Right cardiac atrium (tissue), 5 donors: ENCODE data around the gene DGKG. TPM values are rescaled to one million over a fixed set of nuclear protein-coding genes. Genes with fewer than 3 reads are reported as not detected.
A peak's percentile ranks its signal among the peaks of the same experiment; 100 is the strongest.

Experiments
- ATAC-seq, 2 donors: fragments of 200-7000 bp; cut with Tn5 transposase; one replicate each; pipeline versions ENCODE4 v1.8.0 to v1.9.1; 2020; ENCODE audit warnings: moderate library complexity in 2 of 2, mild to moderate bottlenecking in 1 of 2
- DNase-seq, 3 donors: peaks; one replicate each; pipeline ENCODE4 v3.0.0-alpha.2; 2020
- H3K27ac ChIP-seq: one replicate; pipeline ENCODE4 v1.5.1; 2013; ENCODE audit warnings: mild to moderate bottlenecking, low read length, control low read depth, moderate library complexity
- H3K27me3 ChIP-seq: one replicate; pipeline ENCODE4 v1.6.1; 2013; ENCODE audit not compliant: control insufficient read depth, insufficient read depth
- H3K4me1 ChIP-seq: one replicate; pipeline ENCODE4 v1.6.1; 2013; ENCODE audit warnings: low read length; ENCODE audit not compliant: control insufficient read depth, insufficient read depth
- H3K4me3 ChIP-seq: one replicate; pipeline ENCODE4 v1.5.1; 2013; ENCODE audit warnings: low read length, control low read depth
- H3K9me3 ChIP-seq: one replicate; pipeline ENCODE4 v1.6.1; 2013; ENCODE audit warnings: low read length; ENCODE audit not compliant: control insufficient read depth
- WGBS: extraction: QIAGEN DNeasy Blood & Tissue Kit; methylation state at CpG from one replicate; pipeline ENCODE4 v1.1.7; 2013; 5-methylcytosine and 5-hydroxymethylcytosine counted together
- intact Hi-C, 4 donors: fragments of 100-400 bp; cut with DNase I; formaldehyde crosslinking; loops; one replicate each; pipeline versions ENCODE4 v1.11.0 to v1.14.0; 2022 to 2023
- polyA plus RNA-seq: library from polyadenylated mRNA; stranded (reverse); fragments of 200-250 nt; gene quantifications from one replicate; pipeline ENCODE4 v1.2.3, GENCODE V29; 2013
- total RNA-seq, 4 donors: library from RNA; stranded (reverse); fragmentation: NEBNext Ultra II Directional; extraction: Animal tissue kit (Norgen Biotek cat#: 25700); gene quantifications; one replicate each; pipeline ENCODE4 v1.2.1, GENCODE V29; 2021
- donor health status: healthy with polysubstance abuse.
- donor health status: DM: no; HTN: yes; CAD: no.
- donor health status: DM: no; HTN: no; CAD: no.
- donor health status: DM: no; HTN: yes; CAD: no; lungs with severe emphysema.
- donor health status: DM: yes; HTN: yes; CAD: no.

The DGKG gene
- total and polyA plus RNA-seq, 5 donors, result 4.5 to 23.6 (median 16.2) TPM

DNA sequence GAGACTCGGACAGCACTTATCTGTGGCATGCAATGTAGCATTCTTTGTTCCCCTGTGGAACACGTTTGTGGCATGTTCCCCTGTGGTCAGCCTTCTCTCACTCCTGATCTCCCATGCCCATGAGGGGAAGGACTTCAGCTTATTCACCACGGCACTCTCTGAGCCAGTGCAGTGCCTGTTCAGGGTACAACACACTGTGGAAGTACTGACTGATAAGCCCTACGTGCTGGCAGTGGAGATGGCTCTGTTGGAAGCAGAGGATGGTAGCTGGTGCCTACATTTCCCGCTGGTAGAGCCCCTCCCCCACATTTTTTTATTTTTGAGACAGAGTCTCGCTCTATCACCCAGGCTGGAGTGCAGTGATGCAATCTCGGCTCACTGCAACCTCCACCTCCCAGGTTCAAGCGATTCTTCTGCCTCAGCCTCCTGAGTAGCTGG, 209.7 kb downstream of the DGKG start:
- H3K4me1 ChIP-seq, result peaks cover 2% of the 10 kb centered on the region
- DNase-seq (no peak), ATAC-seq (peak in 1 of 2 donors; percentile 24)
- 58% methylated on average over 8 of the region's 8 CpGs for WGBS
- no peak overlapping the region for H3K4me3 ChIP-seq
- H3K27ac ChIP-seq, result no peak overlapping the region
- intact Hi-C loops, result no loop called here
- H3K9me3 ChIP-seq, result no peaks in the 10 kb centered on the region
- no peaks in the 10 kb centered on the region for H3K27me3 ChIP-seq

DNA sequence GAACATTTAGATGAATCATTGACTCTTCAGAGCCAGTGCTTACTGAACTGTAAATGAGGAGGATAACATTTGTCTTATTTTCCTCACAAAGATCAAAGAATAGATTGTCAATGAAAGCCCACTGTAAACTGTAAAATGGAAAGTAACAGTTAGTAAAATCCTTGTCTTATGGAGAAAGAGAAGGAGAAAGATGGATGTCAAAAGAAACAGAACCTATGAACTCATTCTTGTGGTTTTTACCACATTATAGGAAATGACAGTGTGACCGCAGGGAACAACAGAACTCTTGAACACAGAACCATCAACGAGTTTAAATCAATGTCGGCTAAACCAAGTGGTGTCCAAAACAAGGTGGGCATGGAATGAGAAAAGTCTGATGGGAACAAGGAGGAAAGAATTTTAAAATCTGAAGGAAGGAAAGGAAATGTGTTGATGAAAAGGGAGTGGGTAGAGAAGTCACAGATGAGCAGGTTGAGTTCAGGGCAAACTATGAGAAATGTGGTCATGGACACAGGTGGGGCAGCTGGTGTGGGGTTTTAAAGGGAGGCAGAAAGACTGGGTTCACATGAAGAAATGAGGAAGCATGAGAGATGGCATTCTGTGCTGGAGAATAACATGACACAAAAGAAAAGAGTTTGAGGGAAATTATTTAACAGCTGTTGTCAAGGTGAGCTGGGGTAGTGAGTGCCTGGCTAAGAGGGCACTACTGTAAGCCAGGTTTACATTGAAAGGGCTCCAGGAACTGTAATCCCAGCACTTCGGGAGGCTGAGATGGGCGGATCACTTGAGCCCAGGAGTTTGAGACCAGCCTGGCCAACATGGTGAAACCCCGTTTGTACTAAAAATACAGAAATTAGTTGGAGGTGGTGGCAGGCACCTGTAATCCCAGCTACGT, 210.7 kb downstream of the DGKG start:
- 81% methylated on average over 7 of the region's 7 CpGs for WGBS

DNA sequence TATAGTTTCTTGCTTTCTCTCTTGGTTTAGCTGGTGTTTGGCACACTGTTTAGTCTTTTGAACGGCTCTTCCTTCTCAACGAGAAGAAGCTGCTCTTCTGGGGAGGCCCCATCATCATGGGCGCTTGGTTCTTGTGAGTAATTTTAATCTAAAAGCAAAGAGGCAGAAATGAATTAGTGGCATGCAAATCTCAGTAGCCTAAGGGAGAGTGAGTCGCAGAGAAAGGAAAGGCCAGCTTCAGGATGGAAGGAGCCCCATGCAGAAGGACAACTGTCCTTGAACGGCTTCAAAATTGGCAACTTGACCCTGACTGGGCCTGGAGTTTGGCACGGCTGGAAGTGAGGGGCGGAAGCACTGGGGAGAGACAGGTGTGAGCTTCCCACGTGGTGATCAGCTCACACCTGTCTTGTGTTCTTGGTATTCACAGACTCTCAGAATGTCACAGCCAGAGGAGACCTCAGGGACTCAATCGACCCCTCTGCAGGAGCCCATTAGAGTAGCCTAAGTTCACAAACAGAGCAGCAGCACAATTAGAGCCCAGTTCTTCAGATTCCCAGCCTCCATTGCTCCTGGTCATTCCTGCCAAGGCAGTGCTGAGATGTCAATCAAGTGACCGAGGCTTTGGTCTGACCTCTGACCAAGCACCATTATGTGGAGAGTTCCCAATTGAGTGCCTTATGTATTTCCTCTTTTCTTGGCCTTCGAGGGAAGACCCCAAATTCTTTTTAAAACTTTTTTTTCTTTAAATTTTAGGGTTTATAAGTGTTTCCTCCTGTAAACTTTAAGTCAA, 211.8 kb downstream of the DGKG start:
- intact Hi-C loops, result no loop called here
- no peak for DNase-seq
- Histone ChIP-seq H3K27me3 (no peaks in the 10 kb centered on the region), H3K4me1 (peaks cover 2% of the 10 kb centered on the region), H3K27ac (no peak overlapping the region), H3K4me3 (no peak overlapping the region), H3K9me3 (no peaks in the 10 kb centered on the region)
- 73% methylated on average over 11 of the region's 11 CpGs for WGBS
- no peak for ATAC-seq

More for the DNA sequence above, 210.7 kb downstream of the DGKG start:
- intact Hi-C loops, result no loop called here
- no peaks in the 10 kb centered on the region for H3K27me3 ChIP-seq
- H3K27ac ChIP-seq, result no peak overlapping the region
- no peaks in the 10 kb centered on the region for H3K9me3 ChIP-seq
- DNase-seq (no peak), ATAC-seq (no peak)
- peaks cover 2% of the 10 kb centered on the region for H3K4me1 ChIP-seq
- no peak overlapping the region for H3K4me3 ChIP-seq

DNA sequence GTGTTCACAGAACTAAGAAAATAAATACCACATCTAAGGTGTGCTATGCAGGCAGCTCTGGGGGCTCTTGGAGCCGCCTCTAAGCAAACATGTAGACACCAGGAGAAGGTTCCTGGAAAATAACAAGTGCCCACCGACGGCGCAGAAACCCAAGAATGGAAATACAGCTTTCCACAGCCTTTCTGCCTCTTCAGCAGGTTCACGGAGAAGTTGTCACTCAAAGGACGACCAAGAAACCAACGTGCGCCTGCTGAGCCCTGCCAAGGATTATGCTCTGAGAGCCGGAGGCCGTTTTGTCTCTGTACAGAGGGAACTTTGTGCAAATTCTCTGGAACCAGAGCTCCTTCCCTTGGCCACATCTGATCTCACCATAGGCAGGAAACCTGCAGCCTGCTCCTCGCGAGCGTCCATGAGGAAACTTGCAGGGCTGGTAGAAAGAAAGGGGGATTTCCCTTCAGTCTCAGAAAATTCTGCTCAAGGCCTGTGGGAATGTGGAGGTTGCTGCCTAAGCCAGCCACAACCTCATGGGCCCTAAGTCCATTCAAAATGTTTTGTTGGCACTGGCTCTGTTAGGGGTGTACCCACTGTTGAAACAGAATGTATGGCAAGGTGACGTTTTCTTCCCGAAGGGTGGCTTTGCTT, 212.6 kb downstream of the DGKG start:
- Histone ChIP-seq H3K27ac (no peak overlapping the region), H3K27me3 (no peaks in the 10 kb centered on the region), H3K4me1 (peaks cover 2% of the 10 kb centered on the region), H3K9me3 (no peaks in the 10 kb centered on the region), H3K4me3 (no peak overlapping the region)
- intact Hi-C loops, result no loop called here
- DNase-seq (no peak), ATAC-seq (no peak)
- 81% methylated on average over 15 of the region's 15 CpGs for WGBS

DNA sequence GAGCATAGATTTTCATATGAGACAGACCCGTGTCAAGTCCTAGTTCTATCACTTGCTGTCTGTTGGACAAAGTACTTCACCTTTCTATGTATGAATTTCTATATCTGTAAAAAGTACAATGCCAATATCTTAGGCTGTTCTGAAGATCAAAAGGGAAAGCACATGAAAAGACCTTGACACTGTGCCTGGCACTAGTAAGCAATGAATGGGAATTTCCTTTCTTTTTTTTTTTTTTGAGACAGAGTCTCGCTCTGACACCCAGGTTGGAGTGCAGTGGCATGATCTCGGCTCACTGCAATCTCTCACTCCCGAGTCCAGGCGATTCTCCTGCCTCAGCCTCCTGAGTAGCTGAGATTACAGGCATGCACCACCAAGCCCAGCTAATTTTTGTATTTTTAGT, 217.8 kb downstream of the DGKG start:
- no peaks in the 10 kb centered on the region for H3K9me3 ChIP-seq

DNA sequence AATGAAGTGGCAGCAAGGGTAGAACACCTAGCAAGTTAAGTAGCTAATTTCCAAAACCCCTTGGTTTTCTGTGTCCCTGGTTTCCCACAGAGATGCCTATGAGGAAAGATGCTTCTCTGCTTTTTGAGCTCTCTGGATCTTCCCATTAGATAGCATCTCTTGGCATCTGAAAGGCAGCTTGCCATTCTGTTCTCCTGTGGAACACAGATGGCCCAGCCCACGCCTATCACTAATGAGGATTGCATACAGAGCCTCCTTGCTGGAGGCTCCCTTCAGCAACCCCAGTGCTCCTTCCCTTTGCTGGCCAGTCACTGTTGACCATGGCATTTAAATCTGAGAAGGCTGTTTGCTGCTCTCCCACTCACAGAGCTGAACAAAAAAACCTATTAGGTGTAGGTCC, 218.8 kb downstream of the DGKG start:
- intact Hi-C loops, result no loop called here
- Histone ChIP-seq H3K4me3 (no peak overlapping the region), H3K27ac (no peak overlapping the region), H3K27me3 (no peaks in the 10 kb centered on the region), H3K4me1 (no peaks in the 10 kb centered on the region), H3K9me3 (no peaks in the 10 kb centered on the region)
- DNase-seq, result no peak
- no peak for ATAC-seq
- WGBS, result 80% methylated on average over 1 of the region's 1 CpG

More for the DNA sequence above, 217.8 kb downstream of the DGKG start:
- no peak for DNase-seq
- intact Hi-C loops, result no loop called here
- Histone ChIP-seq H3K4me1 (no peaks in the 10 kb centered on the region), H3K4me3 (no peak overlapping the region), H3K27me3 (no peaks in the 10 kb centered on the region), H3K27ac (no peak overlapping the region)
- 75% methylated on average over 5 of the region's 5 CpGs for WGBS
- ATAC-seq, result no peak

DNA sequence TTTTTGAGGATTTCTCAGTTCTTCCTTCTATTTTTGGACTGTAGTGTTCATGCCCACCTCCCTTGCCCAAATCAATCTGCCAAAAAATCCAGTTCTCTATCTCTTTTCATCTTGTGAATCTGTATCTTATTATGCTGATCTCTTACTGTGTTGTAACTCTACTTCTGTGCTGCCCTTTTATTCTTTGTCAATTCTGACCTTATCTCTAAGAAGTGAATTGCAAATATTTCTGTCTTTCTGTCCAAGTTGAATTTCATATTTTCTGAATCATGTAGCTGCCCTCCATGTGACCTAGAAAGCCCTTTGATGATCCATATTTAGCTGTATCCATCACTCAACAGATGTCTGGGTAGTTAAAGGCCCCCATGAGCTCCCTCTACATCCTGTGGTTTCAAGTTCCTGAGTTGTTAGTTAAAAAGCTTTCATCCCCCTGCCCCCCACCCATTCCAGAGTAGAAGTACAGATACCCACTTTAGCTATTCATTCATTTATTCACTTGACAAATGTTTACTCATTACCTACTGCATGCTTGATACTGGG, 219.6 kb downstream of the DGKG start:
- ATAC-seq (no peak), DNase-seq (no peak)
- H3K27me3 ChIP-seq, result no peaks in the 10 kb centered on the region
- H3K9me3 ChIP-seq, result no peaks in the 10 kb centered on the region
- intact Hi-C loops, result no loop called here
- H3K27ac ChIP-seq, result no peak overlapping the region
- no peaks in the 10 kb centered on the region for H3K4me1 ChIP-seq
- no peak overlapping the region for H3K4me3 ChIP-seq

DNA sequence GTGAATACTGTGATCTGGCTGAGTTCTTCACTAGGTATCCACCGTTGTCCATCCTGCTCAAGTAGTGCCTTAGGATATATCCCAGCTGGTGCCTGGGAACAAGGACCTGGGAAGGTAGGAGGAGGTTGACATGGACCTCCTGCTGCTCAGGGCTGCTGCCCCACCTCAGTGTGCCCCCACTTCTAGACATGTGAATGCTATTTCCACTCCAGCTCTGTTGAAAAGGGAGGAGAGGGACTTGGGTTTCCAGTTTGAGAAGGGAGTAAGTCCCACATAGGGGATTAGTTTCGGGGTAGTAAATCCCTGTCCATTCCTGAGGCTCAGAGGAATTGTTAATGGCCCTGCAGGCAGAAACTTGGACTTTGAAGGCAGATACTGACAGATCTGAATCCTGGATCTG, 220.2 kb downstream of the DGKG start:
- no peak for DNase-seq
- no peak overlapping the region for H3K27ac ChIP-seq
- intact Hi-C loops, result no loop called here
- no peak overlapping the region for H3K4me3 ChIP-seq
- 67% methylated on average over 2 of the region's 2 CpGs for WGBS
- ATAC-seq, result no peak
- no peaks in the 10 kb centered on the region for H3K4me1 ChIP-seq
- H3K27me3 ChIP-seq, result no peaks in the 10 kb centered on the region
- H3K9me3 ChIP-seq, result no peaks in the 10 kb centered on the region

DNA sequence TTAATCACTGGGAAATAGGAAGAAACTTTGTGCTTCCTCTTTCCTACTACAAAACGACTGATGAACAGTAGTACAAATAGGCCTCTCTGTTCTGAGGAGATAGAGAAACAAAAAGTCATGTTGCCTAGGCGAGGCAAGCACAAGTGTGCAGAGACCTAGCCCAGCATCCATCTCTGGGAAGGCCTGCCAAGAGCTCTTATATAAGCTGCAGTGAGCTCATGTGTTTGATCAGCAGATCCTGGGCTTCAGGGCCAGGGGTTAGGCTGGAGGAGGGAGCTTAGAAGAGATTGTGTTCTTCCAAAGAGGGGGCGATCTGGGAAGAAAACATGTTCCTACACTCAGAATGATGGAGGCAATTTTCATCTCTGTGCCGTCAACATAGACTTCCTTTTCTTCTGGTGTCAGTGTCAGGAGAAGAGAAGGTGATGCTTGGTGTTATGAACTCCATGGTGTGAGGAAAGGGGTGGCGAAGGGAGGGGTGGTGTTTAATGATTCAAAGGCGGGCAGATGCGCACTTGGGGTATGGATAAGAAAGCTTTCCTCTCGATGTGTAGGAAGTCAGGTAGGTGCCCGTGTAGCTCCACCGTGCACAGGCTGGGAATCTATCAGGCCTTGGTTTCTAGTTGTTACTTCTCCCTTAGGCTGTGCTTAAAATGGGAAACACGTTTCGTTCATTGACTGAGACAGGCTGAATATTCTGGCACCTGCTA, 223.6 kb downstream of the DGKG start:
- ATAC-seq (peak in 1 of 2 donors; percentile 24), DNase-seq (no peak)
- H3K4me3 ChIP-seq, result no peak overlapping the region
- WGBS, result 75% methylated on average over 12 of the region's 12 CpGs
- intact Hi-C loops, result no loop called here
- no peaks in the 10 kb centered on the region for H3K27me3 ChIP-seq
- no peaks in the 10 kb centered on the region for H3K9me3 ChIP-seq
- H3K4me1 ChIP-seq, result no peaks in the 10 kb centered on the region
- H3K27ac ChIP-seq, result no peak overlapping the region

DNA sequence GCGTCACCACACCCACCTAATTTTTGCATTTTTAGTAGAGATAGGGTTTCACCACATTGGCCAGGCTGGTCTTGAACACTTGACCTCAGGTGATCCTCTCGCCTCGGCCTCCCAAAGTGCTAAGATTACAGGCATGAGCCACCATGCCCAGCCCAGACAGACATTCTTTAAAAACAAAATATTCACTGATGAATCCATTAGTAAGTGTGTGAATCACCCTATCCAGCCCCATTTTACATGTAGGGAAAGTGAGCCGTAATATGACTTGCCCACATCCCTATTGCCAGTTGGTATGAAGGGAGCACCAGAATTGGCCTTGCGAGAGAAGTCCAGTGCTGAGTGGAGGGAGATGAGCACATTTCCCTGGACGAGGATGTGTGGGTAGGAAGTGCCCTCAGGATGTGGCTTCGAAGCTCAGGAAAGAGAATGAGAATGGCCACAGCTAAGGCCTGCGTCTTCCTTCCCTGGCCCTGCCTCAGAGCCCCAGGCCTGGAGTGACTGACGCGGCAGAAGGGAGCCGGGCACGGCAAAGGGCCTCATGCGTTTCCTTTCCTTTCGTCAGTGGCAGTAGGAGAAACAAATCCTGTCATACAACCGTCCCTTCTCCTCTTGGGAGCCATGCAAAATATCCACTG, 224.9 kb downstream of the DGKG start:
- H3K27ac ChIP-seq, result no peak overlapping the region
- intact Hi-C loops, result no loop called here
- DNase-seq, result no peak

More for the DNA sequence above, 224.9 kb downstream of the DGKG start:
- no peaks in the 10 kb centered on the region for H3K9me3 ChIP-seq
- ATAC-seq, result no peak
- no peaks in the 10 kb centered on the region for H3K4me1 ChIP-seq
- H3K4me3 ChIP-seq, result no peak overlapping the region
- H3K27me3 ChIP-seq, result no peaks in the 10 kb centered on the region
- WGBS, result 80% methylated on average over 15 of the region's 15 CpGs
